GM19324 (cell line): ENCODE measurements around the gene SIX3.

Experiments used
- ATAC-seq: cut with Tn5 transposase; IDR thresholded peaks from one replicate; pipeline ENCODE4 v1.9.1; 2021; ENCODE audit warnings: mild to moderate bottlenecking, moderate library complexity; ENCODE audit not compliant: unreplicated experiment, low FRiP score

The SIX3 gene

GRCh38 chr2:44930274-44931197 is 11.0 kb upstream of the SIX3 start:
- no peak for ATAC-seq

GRCh38 chr2:44931198-44931780 is 10.2 kb upstream of the SIX3 start:
- no peak for ATAC-seq

- no peak for ATAC-seq
Observed at GRCh38 chr2:44932079-44932478, 9.4 kb upstream of the SIX3 start.

- no peak for ATAC-seq
Observed at GRCh38 chr2:44932564-44933392, 8.7 kb upstream of the SIX3 start.

GRCh38 chr2:44933434-44933951 is 8.0 kb upstream of the SIX3 start:
- ATAC-seq, result no peak

GRCh38 chr2:44934038-44934982 is 7.2 kb upstream of the SIX3 start:
- no peak for ATAC-seq

GRCh38 chr2:44934983-44935728 is 6.3 kb upstream of the SIX3 start:
- ATAC-seq, result no peak

GRCh38 chr2:44935729-44936098 is 5.8 kb upstream of the SIX3 start:
- ATAC-seq, result no peak

- no peak for ATAC-seq
Observed at GRCh38 chr2:44936275-44936674, 5.2 kb upstream of the SIX3 start.

- ATAC-seq, result no peak
Observed at GRCh38 chr2:44936715-44937687, 4.5 kb upstream of the SIX3 start.

- ATAC-seq, result no peak
Observed at GRCh38 chr2:44937688-44938240, 3.7 kb upstream of the SIX3 start.

- no peak for ATAC-seq
Observed at GRCh38 chr2:44938287-44939105, 3.0 kb upstream of the SIX3 start.

GRCh38 chr2:44939106-44940048 is 2.1 kb upstream of the SIX3 start:
- ATAC-seq, result no peak

GRCh38 chr2:44940049-44940494 is 1.4 kb upstream of the SIX3 start:
- no peak for ATAC-seq

GRCh38 chr2:44940732-44941464 is 604 bp upstream of the SIX3 start:
- no peak for ATAC-seq
